Uterus (tissue), 2 donors: Measurements from ENCODE around the gene CCDC88A.
"Not testable (repeated sequence)": the region's sequence is repeated elsewhere in the genome, so short reads cannot be mapped to it uniquely, and the experiment has no call there.

Source experiments
- CTCF ChIP-seq, 4 experiments: fragments of 200-600 bp in 2 of 4; fragments of 450-650 bp in 2 of 4; sonication (generic) in 2 of 4; IDR thresholded peaks; one replicate each; pipeline ENCODE4 v1.5.1; 2016 to 2019; ENCODE audit warnings: antibody characterized with exemption in 4 of 4, mild to moderate bottlenecking in 2 of 4, moderate library complexity in 1 of 4
- POLR2A ChIP-seq, 2 donors: fragments of 450-650 bp; IDR thresholded peaks; one replicate each; pipeline ENCODE4 v1.6.1; 2016; ENCODE audit warnings: antibody characterized with exemption in 2 of 2, mild to moderate bottlenecking in 1 of 2, moderate library complexity in 1 of 2

GRCh38 chr2:55279859-55280424 is 139.7 kb downstream of the CCDC88A start:
- TF ChIP-seq CTCF, POLR2A (IDR thresholded peaks at IDR 0.05): not testable (repeated sequence)
